HepG2 (cell line): ENCODE measurements around the gene MXRA7. TPM values are rescaled to one million over a fixed set of nuclear protein-coding genes. Genes with fewer than 3 reads are reported as not detected.

ENCODE experiments used
- KDM1A ChIP-seq: IDR thresholded peaks from 2 replicates; pipeline ENCODE4 v1.6.1; 2016; ENCODE audit warnings: missing compliant biosample characterization
- SIX4 ChIP-seq: sonication (generic); formaldehyde crosslinking; IDR thresholded peaks from 2 replicates; pipeline ENCODE4 v1.4.0; 2020; ENCODE audit warnings: missing genetic modification reagents
- THYN1 ChIP-seq: sonication (generic); formaldehyde crosslinking; IDR thresholded peaks from 2 replicates; pipeline ENCODE4 v1.8.1; 2023; ENCODE audit warnings: low read depth, mild to moderate bottlenecking, moderate library complexity, missing genetic modification reagents, borderline replicate concordance
- ZHX1 ChIP-seq: sonication (generic); formaldehyde crosslinking; IDR thresholded peaks from 2 replicates; pipeline ENCODE4 v1.8.1; 2022; ENCODE audit warnings: low read depth, mild to moderate bottlenecking, missing genetic modification reagents
- ZNF33B ChIP-seq: sonication (generic); formaldehyde crosslinking; IDR thresholded peaks from 2 replicates; pipeline ENCODE4 v1.5.1; 2020; ENCODE audit warnings: mild to moderate bottlenecking, missing genetic modification reagents
- ZNF350 ChIP-seq: sonication (generic); formaldehyde crosslinking; IDR thresholded peaks from 2 replicates; pipeline ENCODE4 v1.4.0; 2020; ENCODE audit warnings: mild to moderate bottlenecking, low read depth, missing genetic modification reagents, borderline replicate concordance
- ZNF660 ChIP-seq: sonication (generic); formaldehyde crosslinking; IDR thresholded peaks from 2 replicates; pipeline ENCODE4 v1.5.1; 2020; ENCODE audit warnings: mild to moderate bottlenecking, low read depth, missing genetic modification reagents, borderline replicate concordance
- ZNF790 ChIP-seq: sonication (generic); formaldehyde crosslinking; IDR thresholded peaks from 2 replicates; pipeline ENCODE4 v1.8.0; 2022; ENCODE audit warnings: missing genetic modification reagents, mild to moderate bottlenecking, borderline replicate concordance
- polyA plus RNA-seq, 8 experiments: library from polyadenylated mRNA; depleted of rRNA in 3 of 8; stranded (reverse) in 7 of 8; unstranded in 1 of 8; fragments of >200 nt; fragmentation: Illumina TruSeq in 4 of 8; extraction: Trizol in 4 of 8; gene quantifications; 2 replicates each; pipeline versions ENCODE4 v1.2.1 to v1.2.3, GENCODE V29; 2011 to 2016; ENCODE audit warnings: low read depth in 4 of 8, missing spikeins in 1 of 8, mixed read lengths in 1 of 8; ENCODE audit not compliant: insufficient read depth in 1 of 8
- total RNA-seq, 5 experiments: library from RNA; depleted of rRNA; stranded (reverse); fragments of >200 nt; fragmentation: Illumina TruSeq; extraction: Trizol; gene quantifications; 2 replicates each; pipeline ENCODE4 v1.2.3, GENCODE V29; 2016; ENCODE audit warnings: low read depth in 1 of 5
- TF ChIP-seq, protein P1 (sequence below): sonication (generic); formaldehyde crosslinking; IDR thresholded peaks from 2 replicates; pipeline ENCODE4 v1.4.0; 2020; ENCODE audit warnings: missing genetic modification reagents
- TF ChIP-seq, protein P2 (sequence below): IDR thresholded peaks from 2 replicates; pipeline ENCODE4 v1.4.0; 2020; ENCODE audit warnings: mild to moderate bottlenecking, missing genetic modification reagents
- TF ChIP-seq, protein P3 (sequence below): sonication (generic); formaldehyde crosslinking; IDR thresholded peaks from 2 replicates; pipeline ENCODE4 v1.5.1; 2020; ENCODE audit warnings: missing genetic modification reagents, mild to moderate bottlenecking, borderline replicate concordance
- TF ChIP-seq, protein P4 (sequence below): sonication (generic); formaldehyde crosslinking; conservative IDR thresholded peaks from 2 replicates; pipeline ENCODE4 v1.8.0; 2022; ENCODE audit warnings: mild to moderate bottlenecking, moderate library complexity, missing genetic modification reagents

Gene MXRA7
- total and polyA plus RNA-seq, 2 of the 13 experiments (the other 11 are each of a cell fraction or from before 2014, with no cell fraction given), result 44.8 to 112 TPM

DNA sequence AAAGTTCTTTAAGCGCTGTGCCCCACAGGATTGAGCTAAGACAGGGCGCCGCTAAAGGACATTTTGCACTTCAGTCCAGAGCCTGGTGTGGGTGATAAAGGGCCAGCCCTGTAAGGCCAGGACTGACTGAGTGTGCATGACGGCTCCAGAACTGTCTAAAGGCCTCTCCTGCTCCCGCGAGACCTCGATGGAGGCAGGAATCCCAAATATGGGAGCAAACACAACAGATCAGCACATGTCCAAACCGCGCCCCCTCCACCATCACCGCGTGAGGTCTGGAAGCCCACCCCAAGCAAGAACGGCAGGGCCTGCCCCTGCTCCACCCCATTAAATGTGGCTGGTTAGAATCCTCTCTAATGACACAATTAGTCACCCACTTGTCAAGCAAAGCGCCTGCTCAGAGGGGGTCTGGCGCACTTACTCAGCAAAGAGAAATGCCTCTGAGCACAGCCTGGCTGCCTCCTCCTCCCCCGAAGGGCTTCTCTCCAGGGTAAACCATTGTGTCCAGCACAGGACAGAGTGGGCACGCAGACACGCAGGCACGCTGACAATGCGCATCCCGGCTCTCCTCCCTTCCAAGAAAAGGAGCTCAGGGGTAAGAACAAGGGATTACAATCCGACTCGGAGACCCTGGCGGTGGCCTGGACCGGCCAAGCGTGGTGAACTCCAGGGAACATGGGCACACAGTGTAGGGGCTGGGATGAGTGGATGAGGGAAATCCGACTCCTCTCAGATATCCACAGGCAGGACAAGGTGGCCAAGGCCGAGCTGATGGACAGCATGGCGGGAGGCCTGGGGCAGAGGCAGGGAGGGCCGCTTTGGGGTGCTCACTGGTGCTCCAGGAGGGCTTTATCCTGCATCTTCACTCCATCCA, 1.5 kb downstream of the MXRA7 start (continued):
- no peak for TF ChIP-seq ZHX1 (CRISPR knock-in tag)
- no peak for TF ChIP-seq THYN1 (CRISPR knock-in tag)
- 0 out of 2 replicates have a peak, but pooled peaks have one; percentile 40 for TF ChIP-seq ZNF660 (CRISPR knock-in tag)
- TF ChIP-seq SIX4 (CRISPR knock-in tag), result no peak
- TF ChIP-seq, protein P1, sequence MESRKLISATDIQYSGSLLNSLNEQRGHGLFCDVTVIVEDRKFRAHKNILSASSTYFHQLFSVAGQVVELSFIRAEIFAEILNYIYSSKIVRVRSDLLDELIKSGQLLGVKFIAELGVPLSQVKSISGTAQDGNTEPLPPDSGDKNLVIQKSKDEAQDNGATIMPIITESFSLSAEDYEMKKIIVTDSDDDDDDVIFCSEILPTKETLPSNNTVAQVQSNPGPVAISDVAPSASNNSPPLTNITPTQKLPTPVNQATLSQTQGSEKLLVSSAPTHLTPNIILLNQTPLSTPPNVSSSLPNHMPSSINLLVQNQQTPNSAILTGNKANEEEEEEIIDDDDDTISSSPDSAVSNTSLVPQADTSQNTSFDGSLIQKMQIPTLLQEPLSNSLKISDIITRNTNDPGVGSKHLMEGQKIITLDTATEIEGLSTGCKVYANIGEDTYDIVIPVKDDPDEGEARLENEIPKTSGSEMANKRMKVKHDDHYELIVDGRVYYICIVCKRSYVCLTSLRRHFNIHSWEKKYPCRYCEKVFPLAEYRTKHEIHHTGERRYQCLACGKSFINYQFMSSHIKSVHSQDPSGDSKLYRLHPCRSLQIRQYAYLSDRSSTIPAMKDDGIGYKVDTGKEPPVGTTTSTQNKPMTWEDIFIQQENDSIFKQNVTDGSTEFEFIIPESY (CRISPR knock-in tag), result peak; percentile 91
- TF ChIP-seq ZNF33B (CRISPR knock-in tag), result no peak
- TF ChIP-seq ZNF350 (CRISPR knock-in tag), result no peak
- TF ChIP-seq, protein P2, sequence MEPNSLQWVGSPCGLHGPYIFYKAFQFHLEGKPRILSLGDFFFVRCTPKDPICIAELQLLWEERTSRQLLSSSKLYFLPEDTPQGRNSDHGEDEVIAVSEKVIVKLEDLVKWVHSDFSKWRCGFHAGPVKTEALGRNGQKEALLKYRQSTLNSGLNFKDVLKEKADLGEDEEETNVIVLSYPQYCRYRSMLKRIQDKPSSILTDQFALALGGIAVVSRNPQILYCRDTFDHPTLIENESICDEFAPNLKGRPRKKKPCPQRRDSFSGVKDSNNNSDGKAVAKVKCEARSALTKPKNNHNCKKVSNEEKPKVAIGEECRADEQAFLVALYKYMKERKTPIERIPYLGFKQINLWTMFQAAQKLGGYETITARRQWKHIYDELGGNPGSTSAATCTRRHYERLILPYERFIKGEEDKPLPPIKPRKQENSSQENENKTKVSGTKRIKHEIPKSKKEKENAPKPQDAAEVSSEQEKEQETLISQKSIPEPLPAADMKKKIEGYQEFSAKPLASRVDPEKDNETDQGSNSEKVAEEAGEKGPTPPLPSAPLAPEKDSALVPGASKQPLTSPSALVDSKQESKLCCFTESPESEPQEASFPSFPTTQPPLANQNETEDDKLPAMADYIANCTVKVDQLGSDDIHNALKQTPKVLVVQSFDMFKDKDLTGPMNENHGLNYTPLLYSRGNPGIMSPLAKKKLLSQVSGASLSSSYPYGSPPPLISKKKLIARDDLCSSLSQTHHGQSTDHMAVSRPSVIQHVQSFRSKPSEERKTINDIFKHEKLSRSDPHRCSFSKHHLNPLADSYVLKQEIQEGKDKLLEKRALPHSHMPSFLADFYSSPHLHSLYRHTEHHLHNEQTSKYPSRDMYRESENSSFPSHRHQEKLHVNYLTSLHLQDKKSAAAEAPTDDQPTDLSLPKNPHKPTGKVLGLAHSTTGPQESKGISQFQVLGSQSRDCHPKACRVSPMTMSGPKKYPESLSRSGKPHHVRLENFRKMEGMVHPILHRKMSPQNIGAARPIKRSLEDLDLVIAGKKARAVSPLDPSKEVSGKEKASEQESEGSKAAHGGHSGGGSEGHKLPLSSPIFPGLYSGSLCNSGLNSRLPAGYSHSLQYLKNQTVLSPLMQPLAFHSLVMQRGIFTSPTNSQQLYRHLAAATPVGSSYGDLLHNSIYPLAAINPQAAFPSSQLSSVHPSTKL (CRISPR knock-in tag), result no peak
- TF ChIP-seq KDM1A, result no peak
- no peak for TF ChIP-seq ZNF790 (CRISPR knock-in tag)
- TF ChIP-seq, protein P3, sequence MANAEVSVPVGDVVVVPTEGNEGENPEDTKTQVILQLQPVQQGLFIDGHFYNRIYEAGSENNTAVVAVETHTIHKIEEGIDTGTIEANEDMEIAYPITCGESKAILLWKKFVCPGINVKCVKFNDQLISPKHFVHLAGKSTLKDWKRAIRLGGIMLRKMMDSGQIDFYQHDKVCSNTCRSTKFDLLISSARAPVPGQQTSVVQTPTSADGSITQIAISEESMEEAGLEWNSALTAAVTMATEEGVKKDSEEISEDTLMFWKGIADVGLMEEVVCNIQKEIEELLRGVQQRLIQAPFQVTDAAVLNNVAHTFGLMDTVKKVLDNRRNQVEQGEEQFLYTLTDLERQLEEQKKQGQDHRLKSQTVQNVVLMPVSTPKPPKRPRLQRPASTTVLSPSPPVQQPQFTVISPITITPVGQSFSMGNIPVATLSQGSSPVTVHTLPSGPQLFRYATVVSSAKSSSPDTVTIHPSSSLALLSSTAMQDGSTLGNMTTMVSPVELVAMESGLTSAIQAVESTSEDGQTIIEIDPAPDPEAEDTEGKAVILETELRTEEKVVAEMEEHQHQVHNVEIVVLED (CRISPR knock-in tag), result no peak
- TF ChIP-seq, protein P4, sequence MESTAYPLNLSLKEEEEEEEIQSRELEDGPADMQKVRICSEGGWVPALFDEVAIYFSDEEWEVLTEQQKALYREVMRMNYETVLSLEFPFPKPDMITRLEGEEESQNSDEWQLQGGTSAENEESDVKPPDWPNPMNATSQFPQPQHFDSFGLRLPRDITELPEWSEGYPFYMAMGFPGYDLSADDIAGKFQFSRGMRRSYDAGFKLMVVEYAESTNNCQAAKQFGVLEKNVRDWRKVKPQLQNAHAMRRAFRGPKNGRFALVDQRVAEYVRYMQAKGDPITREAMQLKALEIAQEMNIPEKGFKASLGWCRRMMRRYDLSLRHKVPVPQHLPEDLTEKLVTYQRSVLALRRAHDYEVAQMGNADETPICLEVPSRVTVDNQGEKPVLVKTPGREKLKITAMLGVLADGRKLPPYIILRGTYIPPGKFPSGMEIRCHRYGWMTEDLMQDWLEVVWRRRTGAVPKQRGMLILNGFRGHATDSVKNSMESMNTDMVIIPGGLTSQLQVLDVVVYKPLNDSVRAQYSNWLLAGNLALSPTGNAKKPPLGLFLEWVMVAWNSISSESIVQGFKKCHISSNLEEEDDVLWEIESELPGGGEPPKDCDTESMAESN (CRISPR knock-in tag), result no peak
